NCI-H748 treated with DMSO at 0.1 percent for 48 hours (cell line): ENCODE results near the gene CTCFL.
"Not testable (repeated sequence)": the region's sequence is repeated elsewhere in the genome, so short reads cannot be mapped to it uniquely, and the experiment has no call there.

Experiments used
- DNase-seq: peaks from one replicate; lab custom pipeline; 2025; lab: John Stamatoyannopoulos, UW

CTCFL gene

GRCh38 chr20:57508831-57509230 lies 16.1 kb downstream of the CTCFL start:
- no peak for DNase-seq

- no peak for DNase-seq
Measured at GRCh38 chr20:57508381-57508780, 16.6 kb downstream of the CTCFL start.

- DNase-seq, result no peak
Measured at GRCh38 chr20:57507477-57507876, 17.5 kb downstream of the CTCFL start.

GRCh38 chr20:57505979-57506378 lies 19.0 kb downstream of the CTCFL start:
- DNase-seq, result peak; percentile 28

GRCh38 chr20:57504411-57504810 lies 20.5 kb downstream of the CTCFL start:
- DNase-seq, result no peak

- no peak for DNase-seq
Measured at GRCh38 chr20:57503035-57503658, 21.8 kb downstream of the CTCFL start.

- DNase-seq, result no peak
Measured at GRCh38 chr20:57502336-57502700, 22.6 kb downstream of the CTCFL start.

- DNase-seq, result no peak
Measured at GRCh38 chr20:57501461-57502335, 23.2 kb downstream of the CTCFL start.

- DNase-seq, result no peak
Measured at GRCh38 chr20:57500962-57501361, 24.0 kb downstream of the CTCFL start.

GRCh38 chr20:57500235-57500634 lies 24.7 kb downstream of the CTCFL start:
- DNase-seq, result no peak

GRCh38 chr20:57499676-57500075 lies 25.3 kb downstream of the CTCFL start:
- no peak for DNase-seq

GRCh38 chr20:57498425-57499400 lies 26.2 kb downstream of the CTCFL start:
- no peak for DNase-seq

- no peak for DNase-seq
Measured at GRCh38 chr20:57496592-57496991, 28.3 kb downstream of the CTCFL start.

GRCh38 chr20:57495978-57496377 lies 29.0 kb downstream of the CTCFL start:
- DNase-seq, result no peak

GRCh38 chr20:57493091-57493615 lies 31.8 kb downstream of the CTCFL start:
- DNase-seq, result no peak

- no peak for DNase-seq
Measured at GRCh38 chr20:57491373-57491772, 33.6 kb downstream of the CTCFL start.

GRCh38 chr20:57488277-57488676 lies 36.7 kb downstream of the CTCFL start:
- DNase-seq, result not testable (repeated sequence)

- no peak for DNase-seq
Measured at GRCh38 chr20:57485770-57486169, 39.2 kb downstream of the CTCFL start.

GRCh38 chr20:57484772-57485171 lies 40.2 kb downstream of the CTCFL start:
- no peak for DNase-seq

- DNase-seq, result no peak
Measured at GRCh38 chr20:57483287-57484050, 41.5 kb downstream of the CTCFL start.

- no peak for DNase-seq
Measured at GRCh38 chr20:57482796-57483195, 42.1 kb downstream of the CTCFL start.
